CD14-positive monocyte (primary cell): Measurements from ENCODE around the gene HLCS. TPM values are rescaled to one million over a fixed set of nuclear protein-coding genes. Genes with fewer than 3 reads are reported as not detected.

Experiments
- DNase-seq, 3 donors: peaks; one replicate each; pipeline ENCODE4 v3.0.0-alpha.2; 2011 to 2022
- H2AFZ ChIP-seq: 2 replicates; pipeline ENCODE4 v1.6.0; 2012; ENCODE audit warnings: mild to moderate bottlenecking, low read depth, low read length, inconsistent platforms; ENCODE audit not compliant: insufficient read depth, poor library complexity, severe bottlenecking
- H3K27ac ChIP-seq, 2 donors: 1 replicate in 1 of 2; 2 replicates in 1 of 2; pipeline ENCODE4 v1.5.1; 2012 to 2013; ENCODE audit warnings: low read length in 2 of 2, control low read depth in 1 of 2, inconsistent platforms in 1 of 2, low read depth in 1 of 2, mild to moderate bottlenecking in 1 of 2
- H3K27me3 ChIP-seq, 2 donors: one replicate each; pipeline versions ENCODE4 v1.6.0 to v1.6.1; 2011 to 2013; ENCODE audit warnings: low read length in 2 of 2; ENCODE audit not compliant: control insufficient read depth in 2 of 2, insufficient read depth in 2 of 2
- H3K36me3 ChIP-seq, 2 donors: replicated peaks in 1 of 2; 1 replicate in 1 of 2; 2 replicates in 1 of 2; pipeline versions ENCODE4 v1.5.1 to v1.6.1; 2012 to 2013; ENCODE audit warnings: low read length in 2 of 2, control low read depth in 1 of 2, inconsistent platforms in 1 of 2, mild to moderate bottlenecking in 1 of 2; ENCODE audit not compliant: insufficient read depth in 2 of 2, control insufficient read depth in 1 of 2
- H3K4me1 ChIP-seq, 2 donors: 1 replicate in 1 of 2; 2 replicates in 1 of 2; pipeline versions ENCODE4 v1.5.1 to v1.6.1; 2012 to 2013; ENCODE audit warnings: low read length in 2 of 2, control low read depth in 1 of 2, inconsistent platforms in 1 of 2, mild to moderate bottlenecking in 1 of 2, moderate library complexity in 1 of 2; ENCODE audit not compliant: insufficient read depth in 2 of 2, control insufficient read depth in 1 of 2
- H3K4me2 ChIP-seq: replicated peaks from 2 replicates; pipeline ENCODE3; 2012; ENCODE audit warnings: low read length, moderate library complexity, mild to moderate bottlenecking; ENCODE audit not compliant: poor library complexity, severe bottlenecking; ENCODE audit errors: extremely low read depth
- H3K4me3 ChIP-seq, 3 experiments: fragments of 200-600 bp in 1 of 3; sonication (generic) in 1 of 3; replicated peaks in 1 of 3; 1 replicate in 2 of 3; 2 replicates in 1 of 3; pipeline ENCODE4 v1.5.1; 2011 to 2013; ENCODE audit warnings: low read length in 3 of 3, mild to moderate bottlenecking in 3 of 3, control low read depth in 2 of 3, low read depth in 2 of 3, inconsistent platforms in 1 of 3, moderate library complexity in 1 of 3
- H3K79me2 ChIP-seq: 2 replicates; pipeline ENCODE4 v1.6.0; 2012; ENCODE audit warnings: mild to moderate bottlenecking, control low read depth, inconsistent platforms, low read length, moderate library complexity; ENCODE audit not compliant: insufficient read depth
- H3K9ac ChIP-seq: 2 replicates; pipeline ENCODE4 v1.6.0; 2017; ENCODE audit warnings: low read length, mild to moderate bottlenecking; ENCODE audit not compliant: insufficient read depth, poor library complexity, severe bottlenecking
- H3K9me3 ChIP-seq, 2 donors: replicated peaks in 1 of 2; 1 replicate in 1 of 2; 2 replicates in 1 of 2; pipeline versions ENCODE4 v1.5.1 to v1.6.1; 2012 to 2013; ENCODE audit warnings: low read length in 2 of 2, control low read depth in 1 of 2; ENCODE audit not compliant: control insufficient read depth in 1 of 2, insufficient read depth in 1 of 2
- H4K20me1 ChIP-seq: 2 replicates; pipeline ENCODE4 v1.6.0; 2012; ENCODE audit warnings: mild to moderate bottlenecking, low read length, control low read depth, moderate library complexity; ENCODE audit not compliant: insufficient read depth
- H3K27ac Mint-ChIP-seq, 7 donors: one replicate each; pipeline ENCODE4 v1.8.0; 2020; ENCODE audit warnings: mild to moderate bottlenecking in 7 of 7, mixed read lengths in 7 of 7, moderate library complexity in 6 of 7, inconsistent platforms in 2 of 7
- H3K27me3 Mint-ChIP-seq, 3 donors: one replicate each; pipeline ENCODE4 v1.8.0; 2021 to 2022; ENCODE audit warnings: low read depth in 3 of 3, mild to moderate bottlenecking in 3 of 3, mixed read lengths in 3 of 3, moderate library complexity in 3 of 3, inconsistent platforms in 1 of 3
- H3K36me3 Mint-ChIP-seq, 2 donors: one replicate each; pipeline ENCODE4 v1.8.0; 2020; ENCODE audit warnings: mixed read lengths in 2 of 2, inconsistent platforms in 1 of 2, mild to moderate bottlenecking in 1 of 2
- H3K4me1 Mint-ChIP-seq: one replicate; pipeline ENCODE4 v1.8.0; 2020; ENCODE audit warnings: mild to moderate bottlenecking, mixed read lengths
- H3K4me3 Mint-ChIP-seq, 2 donors: one replicate each; pipeline ENCODE4 v1.8.0; 2020; ENCODE audit warnings: mild to moderate bottlenecking in 2 of 2, mixed read lengths in 2 of 2, moderate library complexity in 1 of 2
- H3K9me3 Mint-ChIP-seq, 7 donors: one replicate each; pipeline ENCODE4 v1.8.0; 2020 to 2022; ENCODE audit warnings: mixed read lengths in 7 of 7, mild to moderate bottlenecking in 6 of 7, moderate library complexity in 6 of 7, inconsistent platforms in 2 of 7
- WGBS: methylation state at CpG from one replicate; pipeline ENCODE4 v1.1.5; 2013; ENCODE audit warnings: missing lambda C conversion rate; ENCODE audit not compliant: insufficient coverage; 5-methylcytosine and 5-hydroxymethylcytosine counted together
- intact Hi-C, 2 donors: fragments of 100-400 bp; cut with micrococcal nuclease; formaldehyde crosslinking; loops; one replicate each; pipeline versions ENCODE4 v1.15.0 to v1.15.1; 2023
- polyA plus RNA-seq, 3 donors: library from polyadenylated mRNA; depleted of rRNA in 1 of 3; unstranded in 2 of 3; stranded (reverse) in 1 of 3; fragments of 300-500 nt in 2 of 3; fragments of >200 nt in 1 of 3; fragmentation: Illumina TruSeq in 2 of 3; gene quantifications; 1 replicate in 2 of 3; 2 replicates in 1 of 3; pipeline ENCODE4 v1.2.3, GENCODE V29; 2012 to 2021
- TF ChIP-seq, protein P1 (sequence below): fragments of 200-600 bp; IDR thresholded peaks from one replicate; pipeline ENCODE4 v1.8.0; 2022; ENCODE audit warnings: antibody characterized with exemption, mild to moderate bottlenecking

Gene HLCS
- polyA plus RNA-seq, 3 donors, result 2.1 to 3.1 (median 2.2) TPM

DNA sequence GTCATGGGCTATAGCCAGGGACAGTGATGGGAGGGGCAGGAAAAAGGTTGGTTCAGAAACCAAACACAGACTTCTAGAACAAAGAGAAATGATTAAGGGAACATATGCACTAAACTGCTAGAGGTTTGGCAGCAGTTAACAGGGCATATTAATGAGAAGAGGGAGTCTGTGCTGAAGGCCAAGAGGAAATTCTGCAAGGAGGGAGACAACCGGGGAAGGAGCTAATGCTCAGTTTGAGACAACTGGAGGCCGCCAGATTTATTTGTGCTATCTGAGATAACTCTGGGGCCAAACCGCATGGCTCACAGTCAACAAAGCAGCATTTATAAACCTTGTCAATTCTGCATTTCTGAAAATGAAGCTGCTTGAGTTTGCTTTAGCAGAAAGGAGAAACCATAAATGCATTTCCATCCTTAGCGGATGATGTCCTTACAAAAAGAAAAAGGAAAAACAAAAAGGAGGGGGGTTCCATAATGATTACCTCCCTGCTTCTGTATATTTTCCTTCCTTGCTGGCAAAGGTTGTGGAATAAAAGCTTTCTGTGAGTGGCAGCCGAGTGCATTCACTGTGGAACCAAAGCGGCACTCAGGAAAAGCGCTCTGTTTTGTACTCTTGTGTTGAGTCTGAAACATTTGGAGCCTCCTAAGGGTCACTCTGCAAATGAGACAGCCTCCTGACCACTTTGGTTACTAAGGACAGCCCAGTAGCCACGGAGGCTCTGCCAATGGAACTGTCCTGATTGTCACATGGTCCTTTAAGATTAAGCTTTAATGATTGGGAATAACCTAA lies 197.2 kb downstream of the HLCS start:
- no peaks in the 10 kb centered on the region for H3K9me3 ChIP-seq
- TF ChIP-seq, protein P1, sequence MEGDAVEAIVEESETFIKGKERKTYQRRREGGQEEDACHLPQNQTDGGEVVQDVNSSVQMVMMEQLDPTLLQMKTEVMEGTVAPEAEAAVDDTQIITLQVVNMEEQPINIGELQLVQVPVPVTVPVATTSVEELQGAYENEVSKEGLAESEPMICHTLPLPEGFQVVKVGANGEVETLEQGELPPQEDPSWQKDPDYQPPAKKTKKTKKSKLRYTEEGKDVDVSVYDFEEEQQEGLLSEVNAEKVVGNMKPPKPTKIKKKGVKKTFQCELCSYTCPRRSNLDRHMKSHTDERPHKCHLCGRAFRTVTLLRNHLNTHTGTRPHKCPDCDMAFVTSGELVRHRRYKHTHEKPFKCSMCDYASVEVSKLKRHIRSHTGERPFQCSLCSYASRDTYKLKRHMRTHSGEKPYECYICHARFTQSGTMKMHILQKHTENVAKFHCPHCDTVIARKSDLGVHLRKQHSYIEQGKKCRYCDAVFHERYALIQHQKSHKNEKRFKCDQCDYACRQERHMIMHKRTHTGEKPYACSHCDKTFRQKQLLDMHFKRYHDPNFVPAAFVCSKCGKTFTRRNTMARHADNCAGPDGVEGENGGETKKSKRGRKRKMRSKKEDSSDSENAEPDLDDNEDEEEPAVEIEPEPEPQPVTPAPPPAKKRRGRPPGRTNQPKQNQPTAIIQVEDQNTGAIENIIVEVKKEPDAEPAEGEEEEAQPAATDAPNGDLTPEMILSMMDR, result no peak
- H3K27ac ChIP-seq, result no peak overlapping the region
- no peaks in the 10 kb centered on the region for H3K27me3 ChIP-seq
- H3K4me1 ChIP-seq, result no peaks in the 10 kb centered on the region
- no peak overlapping the region for H3K27ac Mint-ChIP-seq
- no peak for DNase-seq
- intact Hi-C loops, result no loop called here
- H3K36me3 ChIP-seq, result no peaks in the 10 kb centered on the region
- H3K9ac ChIP-seq, result no peak overlapping the region
- peaks cover 0 to 2% (median 2%) of the 10 kb centered on the region in 3 donors for H3K27me3 Mint-ChIP-seq
- no peak overlapping the region for H2AFZ ChIP-seq
- H3K4me2 ChIP-seq, result no peak overlapping the region
- H3K9me3 Mint-ChIP-seq, result peaks cover 0 to 1% (median 0%) of the 10 kb centered on the region in 7 donors
- H3K4me3 ChIP-seq, result no peak overlapping the region
- 66% methylated on average over 5 of the region's 8 CpGs for WGBS
- H3K36me3 Mint-ChIP-seq, result no peaks in the 10 kb centered on the region
- H3K4me1 Mint-ChIP-seq, result no peaks in the 10 kb centered on the region
- H4K20me1 ChIP-seq, result no peaks in the 10 kb centered on the region
- no peaks in the 10 kb centered on the region for H3K79me2 ChIP-seq
- no peak overlapping the region for H3K4me3 Mint-ChIP-seq

DNA sequence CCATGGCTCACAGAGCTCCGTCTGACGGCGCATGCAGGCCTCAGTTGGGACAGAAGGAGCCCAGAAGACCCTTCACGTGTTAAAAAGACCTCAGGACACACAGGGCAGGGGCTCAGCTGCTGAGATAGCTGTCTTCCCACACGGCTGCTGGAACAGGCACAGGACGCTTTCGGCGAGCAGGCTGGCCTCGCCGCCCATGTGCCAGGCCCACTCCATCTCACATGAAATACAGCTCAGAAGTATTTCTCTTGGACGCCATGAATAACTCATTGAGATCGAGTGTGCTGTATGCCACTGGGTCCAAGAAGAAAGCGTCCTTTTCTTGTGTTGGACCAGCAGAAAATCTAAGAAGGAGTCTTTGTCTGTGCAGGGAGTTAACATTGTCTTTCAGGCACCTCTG lies 198.0 kb downstream of the HLCS start:
- intact Hi-C loops, result no loop called here
- no peaks in the 10 kb centered on the region for H3K36me3 Mint-ChIP-seq
- Histone ChIP-seq H3K4me2 (no peak overlapping the region), H3K9ac (no peak overlapping the region), H3K27me3 (no peaks in the 10 kb centered on the region), H3K4me3 (no peak overlapping the region), H3K27ac (no peak overlapping the region), H2AFZ (no peak overlapping the region), H3K4me1 (no peaks in the 10 kb centered on the region), H3K36me3 (no peaks in the 10 kb centered on the region), H4K20me1 (no peaks in the 10 kb centered on the region), H3K9me3 (no peaks in the 10 kb centered on the region), H3K79me2 (no peaks in the 10 kb centered on the region)
- DNase-seq, result no peak
- peaks cover 0 to 1% (median 0%) of the 10 kb centered on the region in 7 donors for H3K9me3 Mint-ChIP-seq
- H3K4me3 Mint-ChIP-seq, result no peak overlapping the region
- WGBS, result 99% methylated on average over 11 of the region's 13 CpGs
- H3K27me3 Mint-ChIP-seq, result peaks cover 0 to 2% (median 2%) of the 10 kb centered on the region in 3 donors
- H3K27ac Mint-ChIP-seq, result no peak overlapping the region
- TF ChIP-seq, protein P1, result no peak
- no peaks in the 10 kb centered on the region for H3K4me1 Mint-ChIP-seq
